DND-41 (cell line): ENCODE measurements around the gene COA1.

Experiments
- ATAC-seq: fragments of 200-7000 bp; cut with Tn5 transposase; 3 replicates; pipeline ENCODE4 v1.9.1; 2021; ENCODE audit warnings: low read depth; ENCODE audit not compliant: insufficient read depth
- DNase-seq: peaks from one replicate; pipeline ENCODE4 v3.0.0-alpha.2; 2020
- H2AFZ ChIP-seq: 2 replicates; pipeline ENCODE4 v1.6.0; 2012; ENCODE audit warnings: low read depth, low read length
- H3K27ac ChIP-seq: 2 replicates; pipeline ENCODE4 v1.5.1; 2012; ENCODE audit warnings: low read length, inconsistent platforms
- H3K27me3 ChIP-seq: fragments of 200-600 bp; sonication (generic); 2 replicates; pipeline ENCODE4 v1.6.0; 2012; ENCODE audit warnings: low read length, mild to moderate bottlenecking, inconsistent platforms; ENCODE audit not compliant: insufficient read depth, poor library complexity
- H3K36me3 ChIP-seq: 2 replicates; pipeline ENCODE4 v1.5.1; 2012; ENCODE audit warnings: low read length, inconsistent platforms; ENCODE audit not compliant: insufficient read depth
- H3K4me1 ChIP-seq: 2 replicates; pipeline ENCODE4 v1.5.1; 2012; ENCODE audit warnings: mild to moderate bottlenecking, low read length; ENCODE audit not compliant: insufficient read depth
- H3K4me2 ChIP-seq: 2 replicates; pipeline ENCODE4 v1.6.0; 2012; ENCODE audit warnings: mild to moderate bottlenecking, moderate library complexity, low read length, inconsistent platforms; ENCODE audit not compliant: insufficient read depth
- H3K4me3 ChIP-seq, 2 experiments: fragments of 200-600 bp in 1 of 2; shearing (Covaris generic) in 1 of 2; 2 replicates each; pipeline ENCODE4 v1.5.1; 2012 to 2016; ENCODE audit warnings: inconsistent platforms in 2 of 2, low read length in 2 of 2, mild to moderate bottlenecking in 2 of 2, low read depth in 1 of 2, moderate library complexity in 1 of 2
- H3K79me2 ChIP-seq: 2 replicates; pipeline ENCODE4 v1.6.0; 2012; ENCODE audit warnings: low read length, inconsistent platforms; ENCODE audit not compliant: insufficient read depth
- H3K9ac ChIP-seq: 2 replicates; pipeline ENCODE4 v1.6.0; 2012; ENCODE audit warnings: low read depth, mild to moderate bottlenecking, inconsistent platforms, low read length, moderate library complexity
- H3K9me3 ChIP-seq: 2 replicates; pipeline ENCODE4 v1.5.1; 2012; ENCODE audit warnings: low read length, moderate library complexity, mild to moderate bottlenecking, inconsistent platforms; ENCODE audit not compliant: insufficient read depth, severe bottlenecking
- H4K20me1 ChIP-seq: 2 replicates; pipeline ENCODE4 v1.6.0; 2012; ENCODE audit warnings: low read length; ENCODE audit not compliant: insufficient read depth
- EZH2 ChIP-seq: IDR thresholded peaks from 3 replicates; pipeline ENCODE4 v1.6.1; 2012; ENCODE audit warnings: borderline replicate concordance, low read depth, mild to moderate bottlenecking, moderate library complexity, low read length, inconsistent platforms; ENCODE audit not compliant: severe bottlenecking
- TF ChIP-seq, protein P1 (sequence below): IDR thresholded peaks from 2 replicates; pipeline ENCODE4 v1.5.1; 2012; ENCODE audit warnings: borderline replicate concordance, low read length, moderate library complexity, mild to moderate bottlenecking; ENCODE audit not compliant: poor library complexity, severe bottlenecking; ENCODE audit errors: extremely low read depth

COA1 gene

DNA sequence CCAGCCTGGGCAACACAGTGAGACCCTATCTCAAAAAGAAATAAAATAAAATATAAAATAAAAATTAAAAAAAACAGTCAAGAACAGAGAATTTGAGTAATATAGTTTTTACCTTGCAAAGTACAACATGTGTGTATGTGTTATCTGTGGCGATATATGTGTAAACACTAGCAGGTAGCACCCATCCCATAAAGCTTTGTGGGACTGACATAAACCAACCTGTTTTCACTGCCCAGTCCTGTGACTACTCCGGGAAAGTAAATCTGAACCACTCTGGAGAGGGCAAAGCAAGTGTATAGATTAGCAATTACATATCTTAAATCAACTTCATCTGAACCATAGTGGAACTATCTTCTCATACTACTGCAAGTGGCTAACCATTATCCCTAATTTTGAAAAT is 72.3 kb downstream of the COA1 start:
- H3K36me3 ChIP-seq, result peaks cover 19% of the 10 kb centered on the region
- H3K9ac ChIP-seq, result no peak overlapping the region
- H3K4me3 ChIP-seq, result no peak overlapping the region
- no peaks in the 10 kb centered on the region for H3K27me3 ChIP-seq
- ATAC-seq (no peak), DNase-seq (no peak)
- no peaks in the 10 kb centered on the region for H3K9me3 ChIP-seq
- H4K20me1 ChIP-seq, result peaks cover 49% of the 10 kb centered on the region
- H3K27ac ChIP-seq, result no peak overlapping the region
- TF ChIP-seq, protein P1, sequence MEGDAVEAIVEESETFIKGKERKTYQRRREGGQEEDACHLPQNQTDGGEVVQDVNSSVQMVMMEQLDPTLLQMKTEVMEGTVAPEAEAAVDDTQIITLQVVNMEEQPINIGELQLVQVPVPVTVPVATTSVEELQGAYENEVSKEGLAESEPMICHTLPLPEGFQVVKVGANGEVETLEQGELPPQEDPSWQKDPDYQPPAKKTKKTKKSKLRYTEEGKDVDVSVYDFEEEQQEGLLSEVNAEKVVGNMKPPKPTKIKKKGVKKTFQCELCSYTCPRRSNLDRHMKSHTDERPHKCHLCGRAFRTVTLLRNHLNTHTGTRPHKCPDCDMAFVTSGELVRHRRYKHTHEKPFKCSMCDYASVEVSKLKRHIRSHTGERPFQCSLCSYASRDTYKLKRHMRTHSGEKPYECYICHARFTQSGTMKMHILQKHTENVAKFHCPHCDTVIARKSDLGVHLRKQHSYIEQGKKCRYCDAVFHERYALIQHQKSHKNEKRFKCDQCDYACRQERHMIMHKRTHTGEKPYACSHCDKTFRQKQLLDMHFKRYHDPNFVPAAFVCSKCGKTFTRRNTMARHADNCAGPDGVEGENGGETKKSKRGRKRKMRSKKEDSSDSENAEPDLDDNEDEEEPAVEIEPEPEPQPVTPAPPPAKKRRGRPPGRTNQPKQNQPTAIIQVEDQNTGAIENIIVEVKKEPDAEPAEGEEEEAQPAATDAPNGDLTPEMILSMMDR, result no peak
- TF ChIP-seq EZH2, result no peak
- no peak overlapping the region for H2AFZ ChIP-seq
- H3K79me2 ChIP-seq, result peaks cover 90% of the 10 kb centered on the region
- H3K4me2 ChIP-seq, result no peak overlapping the region
- peaks cover 7% of the 10 kb centered on the region for H3K4me1 ChIP-seq

DNA sequence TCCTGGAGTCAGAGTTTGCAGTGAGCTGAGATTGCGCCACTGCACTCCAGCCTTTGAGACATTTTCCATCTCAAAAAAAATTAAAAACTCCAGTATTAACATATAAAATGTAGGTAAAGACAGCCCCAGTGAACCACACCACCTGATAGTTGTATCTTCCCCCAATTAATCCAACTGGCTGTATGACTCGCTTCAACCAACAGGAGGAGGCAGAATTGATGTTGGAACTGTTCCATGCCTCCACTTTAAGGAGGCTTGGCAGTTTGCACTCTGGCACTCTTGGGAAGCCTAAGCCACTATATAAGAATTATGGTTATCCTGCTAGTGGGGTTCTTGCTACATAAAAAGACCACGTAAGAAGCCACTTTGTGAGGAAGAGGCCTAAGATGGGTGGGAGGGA is 73.7 kb downstream of the COA1 start:
- no peak for DNase-seq
- H3K4me1 ChIP-seq, result peaks cover 22% of the 10 kb centered on the region
- H2AFZ ChIP-seq, result no peak overlapping the region
- no peak overlapping the region for H3K9ac ChIP-seq
- H3K4me2 ChIP-seq, result no peak overlapping the region
- peaks cover 23% of the 10 kb centered on the region for H3K36me3 ChIP-seq
- peaks cover 90% of the 10 kb centered on the region for H3K79me2 ChIP-seq
- no peak overlapping the region for H3K4me3 ChIP-seq
- no peak overlapping the region for H3K27ac ChIP-seq
- H3K27me3 ChIP-seq, result no peaks in the 10 kb centered on the region
- ATAC-seq, result no peak
- H4K20me1 ChIP-seq, result peaks cover 56% of the 10 kb centered on the region
- H3K9me3 ChIP-seq, result no peaks in the 10 kb centered on the region
- TF ChIP-seq EZH2, result no peak
- TF ChIP-seq, protein P1, result no peak

DNA sequence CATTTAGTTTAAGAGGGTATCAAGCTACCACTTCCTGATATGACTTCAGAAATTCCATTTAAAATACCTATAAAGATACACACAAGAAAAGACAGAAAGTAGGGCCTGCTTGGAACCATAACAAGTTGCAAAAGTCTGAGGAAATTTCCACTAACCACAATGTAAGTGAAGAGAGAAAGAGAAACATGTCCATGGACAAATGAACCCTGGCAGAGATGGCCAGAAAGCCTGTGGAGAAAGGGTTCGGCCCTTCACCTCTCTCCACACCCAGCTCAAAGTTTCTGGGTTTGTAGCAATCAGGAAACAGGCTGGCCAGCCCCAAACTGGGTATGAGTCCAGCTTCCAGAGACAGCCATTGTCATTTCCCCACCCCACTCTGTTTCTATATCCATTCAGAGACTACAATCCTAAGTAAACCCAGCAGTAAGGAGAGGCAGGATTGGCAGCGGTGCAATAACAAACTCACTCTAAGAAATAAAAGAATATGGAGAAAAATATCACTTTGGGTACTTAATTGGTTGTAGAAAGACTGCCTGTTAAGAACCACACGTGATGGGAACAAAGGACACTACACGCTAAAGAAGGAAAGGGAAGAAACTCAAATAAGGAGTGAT is 75.3 kb downstream of the COA1 start:
- H4K20me1 ChIP-seq, result peaks cover 57% of the 10 kb centered on the region
- H3K9ac ChIP-seq, result no peak overlapping the region
- ATAC-seq (no peak), DNase-seq (no peak)
- TF ChIP-seq, protein P1, result no peak
- TF ChIP-seq EZH2, result no peak
- H3K27me3 ChIP-seq, result no peaks in the 10 kb centered on the region
- H3K9me3 ChIP-seq, result no peaks in the 10 kb centered on the region
- H3K4me1 ChIP-seq, result peaks cover 37% of the 10 kb centered on the region
- H2AFZ ChIP-seq, result no peak overlapping the region
- H3K4me3 ChIP-seq, result no peak overlapping the region
- peaks cover 77% of the 10 kb centered on the region for H3K79me2 ChIP-seq
- H3K27ac ChIP-seq, result peak overlapping the region; percentile 30; the same call in 1 of the 2 replicates
- peaks cover 23% of the 10 kb centered on the region for H3K36me3 ChIP-seq
- no peak overlapping the region for H3K4me2 ChIP-seq
